ENCODE data around the gene MICALL2. TPM values are rescaled to one million over a fixed set of nuclear protein-coding genes. Genes with fewer than 3 reads are reported as not detected.

Gene MICALL2
- total RNA-seq, 1 experiment from 2014 or later = 15.7 TPM

GRCh38 chr7:1423264-1423811 is 35.9 kb downstream of the MICALL2 start (continued):
- TF ChIP-seq TEAD4 (CRISPR knock-in tag; IDR thresholded peaks at IDR 0.05) (no peak), CBFB (CRISPR knock-in tag; IDR thresholded peaks at IDR 0.05; ENCODE audit: low read depth) (no peak)

- Mint-ChIP-seq H3K27me3 (ENCODE audit: low read depth) (peaks cover 2% of the 10 kb centered on the region; the same call in 1 of the 2 replicates), H3K4me3 (no peak overlapping the region), H3K27ac (no peak overlapping the region), H3K36me3 (no peaks in the 10 kb centered on the region), H3K9me3 (peaks cover 4% of the 10 kb centered on the region; the same call in 1 of the 2 replicates), H3K4me1 (peaks cover 8% of the 10 kb centered on the region)
- POLR2A ChIA-PET = no interaction called here
- DNase-seq (ENCODE audit: low spot score) (no peak), ATAC-seq (no peak)
- peak; percentile 85 for TF ChIP-seq USF2 (CRISPR knock-in tag; IDR thresholded peaks at IDR 0.05)
- TF ChIP-seq ZNF263 (CRISPR knock-in tag; IDR thresholded peaks at IDR 0.05; ENCODE audit: low read depth) = no peak
- TF ChIP-seq TEAD4 (CRISPR knock-in tag; IDR thresholded peaks at IDR 0.05) = no peak
- no peak for TF ChIP-seq TEAD1 (CRISPR knock-in tag; IDR thresholded peaks at IDR 0.05)
- TF ChIP-seq USF1 (CRISPR knock-in tag; IDR thresholded peaks at IDR 0.05) = peak; percentile 81; the same call in 1 of the 2 replicates
- TF ChIP-seq ATF6 (CRISPR knock-in tag; IDR thresholded peaks at IDR 0.05) = no peak
- TF ChIP-seq NR1H2 (CRISPR knock-in tag; IDR thresholded peaks at IDR 0.05) = no peak
- no peak for TF ChIP-seq ZNF396 (CRISPR knock-in tag; IDR thresholded peaks at IDR 0.05; ENCODE audit: borderline replicate concordance)
- TF ChIP-seq PREB (CRISPR knock-in tag; IDR thresholded peaks at IDR 0.05; ENCODE audit: borderline replicate concordance) = no peak
- no peak for TF ChIP-seq E2F1 (CRISPR knock-in tag; IDR thresholded peaks at IDR 0.05)
- TF ChIP-seq FOXK1 (CRISPR knock-in tag; IDR thresholded peaks at IDR 0.05) = no peak
- TF ChIP-seq MLX (CRISPR knock-in tag; IDR thresholded peaks at IDR 0.05) = no peak
- TF ChIP-seq EMX1 (CRISPR knock-in tag; IDR thresholded peaks at IDR 0.05) = no peak
- CTCF ChIA-PET = interaction anchor here (0.6 to 2.5 kb wide), 6 partner anchors 10 to 199 kb away, joined by 3 to 25 read pairs (median 4); no protein-coding TSS in a partner anchor
Measured at GRCh38 chr7:1422512-1423263, 36.6 kb downstream of the MICALL2 start.

- no peak overlapping the region for H3K27ac Mint-ChIP-seq
Measured at GRCh38 chr7:1421946-1422345, 37.3 kb downstream of the MICALL2 start.

More at GRCh38 chr7:1421946-1422345, 37.3 kb downstream of the MICALL2 start:
- TF ChIP-seq IRF1 (CRISPR knock-in tag; IDR thresholded peaks at IDR 0.05) (no peak), PREB (CRISPR knock-in tag; IDR thresholded peaks at IDR 0.05; ENCODE audit: borderline replicate concordance) (no peak), SMAD4 (CRISPR knock-in tag; IDR thresholded peaks at IDR 0.05) (no peak)
- DNase-seq (ENCODE audit: low spot score) (no peak), ATAC-seq (no peak)
- Mint-ChIP-seq H3K9me3 (peaks cover 4% of the 10 kb centered on the region; the same call in 1 of the 2 replicates), H3K4me3 (no peak overlapping the region), H3K36me3 (no peaks in the 10 kb centered on the region), H3K27me3 (ENCODE audit: low read depth) (peaks cover 2% of the 10 kb centered on the region; the same call in 1 of the 2 replicates), H3K4me1 (peaks cover 12% of the 10 kb centered on the region)
- POLR2A ChIA-PET = no interaction called here
- CTCF ChIA-PET = interaction anchor here (1.0 to 2.5 kb wide), 4 partner anchors 10 to 198 kb away, joined by 3 to 25 read pairs (median 6); no protein-coding TSS in a partner anchor
